Mesothelial cell of epicardium (in vitro differentiated cells): ENCODE results near the gene SSX2. TPM values are rescaled to one million over a fixed set of nuclear protein-coding genes. Genes with fewer than 3 reads are reported as not detected.
"Not testable (repeated sequence)": the region's sequence is repeated elsewhere in the genome, so short reads cannot be mapped to it uniquely, and the experiment has no call there.

Experiments used
- DNase-seq, 2 experiments: peaks; one replicate each; pipeline ENCODE4 v3.0.0; 2021; ENCODE audit warnings: low spot score in 2 of 2; ENCODE audit not compliant: unreplicated experiment in 2 of 2
- H3K27ac Mint-ChIP-seq: 2 replicates; pipeline ENCODE4 v1.8.0; 2021; ENCODE audit warnings: mixed read lengths
- H3K27me3 Mint-ChIP-seq: 2 replicates; pipeline ENCODE4 v1.8.0; 2021; ENCODE audit warnings: low read depth, mixed read lengths
- H3K36me3 Mint-ChIP-seq: 2 replicates; pipeline ENCODE4 v1.8.0; 2021; ENCODE audit warnings: mixed read lengths
- H3K4me1 Mint-ChIP-seq: 2 replicates; pipeline ENCODE4 v1.8.0; 2021; ENCODE audit warnings: mixed read lengths
- H3K4me3 Mint-ChIP-seq: 2 replicates; pipeline ENCODE4 v1.8.0; 2021; ENCODE audit warnings: mild to moderate bottlenecking, moderate library complexity, mixed read lengths
- H3K9me3 Mint-ChIP-seq: 2 replicates; pipeline ENCODE4 v1.8.0; 2021; ENCODE audit warnings: mixed read lengths
- total RNA-seq: library from RNA; stranded (reverse); gene quantifications from 3 replicates; pipeline ENCODE4 v1.2.1, GENCODE V29; 2021

SSX2 gene, protein sequence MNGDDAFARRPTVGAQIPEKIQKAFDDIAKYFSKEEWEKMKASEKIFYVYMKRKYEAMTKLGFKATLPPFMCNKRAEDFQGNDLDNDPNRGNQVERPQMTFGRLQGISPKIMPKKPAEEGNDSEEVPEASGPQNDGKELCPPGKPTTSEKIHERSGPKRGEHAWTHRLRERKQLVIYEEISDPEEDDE
- not detected in 3 replicates for total RNA-seq

DNA sequence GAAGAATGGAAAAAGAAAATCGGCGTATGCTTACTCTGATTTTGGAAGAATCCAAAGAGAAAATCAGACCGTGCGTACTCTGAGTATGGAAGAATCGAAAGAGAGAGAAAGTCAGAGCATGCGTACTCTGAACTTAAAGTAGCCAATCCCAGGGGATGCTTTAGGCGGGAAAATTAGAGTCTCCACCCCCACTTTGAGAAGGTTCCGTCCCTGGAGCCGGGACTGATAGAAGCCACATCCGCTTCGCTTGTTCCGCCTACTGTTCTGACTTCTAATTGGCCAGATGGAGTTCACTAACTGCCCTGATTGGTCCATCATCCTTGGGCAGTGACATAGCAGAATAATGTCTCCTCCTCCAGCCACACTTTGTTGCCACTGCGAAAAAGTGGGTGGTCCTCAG is at the start of gene SSX2:
SSX2 (minus strand) TSS at position 101 of the 400 bp plus-strand sequence. CDS start 1,429 bp downstream, outside the sequence.
- not testable (repeated sequence) for DNase-seq, H3K27me3 Mint-ChIP-seq, H3K36me3 Mint-ChIP-seq, H3K9me3 Mint-ChIP-seq, H3K27ac Mint-ChIP-seq, H3K4me3 Mint-ChIP-seq, H3K4me1 Mint-ChIP-seq

- H3K4me1 Mint-ChIP-seq, H3K27me3 Mint-ChIP-seq, H3K9me3 Mint-ChIP-seq, DNase-seq, H3K4me3 Mint-ChIP-seq, H3K36me3 Mint-ChIP-seq, H3K27ac Mint-ChIP-seq: not testable (repeated sequence)
These were observed 44.0 kb upstream of the SSX2 start, which contains the start of gene SSX2B for GRCh38 chrX:52750952-52751351. TSS of gene SSX2B (plus strand) at chrX:52751252. CDS start at chrX:52752681, 1,429 bp downstream.

DNA sequence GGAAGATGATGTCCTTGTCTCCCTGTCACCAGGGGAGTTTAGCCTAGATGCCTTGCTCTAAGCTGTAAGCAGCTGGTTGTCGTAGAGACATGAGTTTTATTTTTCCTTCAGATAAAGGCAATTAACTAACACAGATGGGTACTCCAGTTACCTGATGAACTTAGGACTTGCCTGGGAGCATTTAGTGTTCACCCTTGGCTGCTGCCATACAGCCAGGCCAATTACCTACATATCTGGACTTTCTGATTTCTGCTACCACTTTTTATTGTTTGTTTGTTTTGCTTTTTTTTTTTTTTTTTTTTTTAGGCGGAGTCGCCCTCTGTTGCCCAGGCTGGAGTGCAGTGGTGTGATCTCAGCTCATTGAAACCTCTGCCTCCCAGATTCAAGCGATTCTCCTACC is 14.9 kb downstream of the SSX2 start:
- H3K27me3 Mint-ChIP-seq, H3K4me3 Mint-ChIP-seq, H3K36me3 Mint-ChIP-seq, H3K4me1 Mint-ChIP-seq, DNase-seq, H3K9me3 Mint-ChIP-seq, H3K27ac Mint-ChIP-seq: not testable (repeated sequence)

- H3K27ac Mint-ChIP-seq, DNase-seq, H3K4me3 Mint-ChIP-seq, H3K27me3 Mint-ChIP-seq, H3K9me3 Mint-ChIP-seq, H3K4me1 Mint-ChIP-seq, H3K36me3 Mint-ChIP-seq: not testable (repeated sequence)
These were observed 44.8 kb downstream of the SSX2 start for GRCh38 chrX:52662218-52662617.

GRCh38 chrX:52655475-52655874 is 51.5 kb downstream of the SSX2 start:
- not testable (repeated sequence) for H3K36me3 Mint-ChIP-seq, H3K4me1 Mint-ChIP-seq, H3K27me3 Mint-ChIP-seq, H3K27ac Mint-ChIP-seq, DNase-seq, H3K4me3 Mint-ChIP-seq
- H3K9me3 Mint-ChIP-seq, result peaks cover 11% of the 10 kb centered on the region

DNA sequence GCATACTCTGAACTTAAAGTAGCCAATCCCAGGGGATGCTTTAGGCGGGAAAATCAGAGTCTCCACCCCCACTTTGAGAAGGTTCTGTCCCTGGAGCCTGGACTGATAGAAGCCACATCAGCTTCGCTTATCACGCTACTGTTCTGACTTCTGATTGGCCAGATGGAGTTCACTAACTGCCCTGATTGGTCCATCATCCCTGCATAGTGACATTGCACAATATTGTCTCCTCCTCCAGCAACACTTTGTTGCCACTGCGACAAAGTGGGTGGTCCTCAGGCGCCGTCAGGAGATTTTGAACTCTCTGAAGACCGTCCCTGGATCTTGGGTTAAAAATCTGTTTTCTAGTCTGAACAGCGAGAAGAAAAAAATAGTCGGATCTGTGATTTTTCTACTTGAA is 52.2 kb downstream of the SSX2 start, which contains the start of gene SSX7:
SSX7 (minus strand) TSS at position 101 of the 400 bp plus-strand sequence. CDS start 1,428 bp downstream, outside the sequence.
- not testable (repeated sequence) for H3K27ac Mint-ChIP-seq, H3K4me1 Mint-ChIP-seq, DNase-seq, H3K36me3 Mint-ChIP-seq, H3K4me3 Mint-ChIP-seq, H3K27me3 Mint-ChIP-seq
- peaks cover 15% of the 10 kb centered on the region for H3K9me3 Mint-ChIP-seq

DNA sequence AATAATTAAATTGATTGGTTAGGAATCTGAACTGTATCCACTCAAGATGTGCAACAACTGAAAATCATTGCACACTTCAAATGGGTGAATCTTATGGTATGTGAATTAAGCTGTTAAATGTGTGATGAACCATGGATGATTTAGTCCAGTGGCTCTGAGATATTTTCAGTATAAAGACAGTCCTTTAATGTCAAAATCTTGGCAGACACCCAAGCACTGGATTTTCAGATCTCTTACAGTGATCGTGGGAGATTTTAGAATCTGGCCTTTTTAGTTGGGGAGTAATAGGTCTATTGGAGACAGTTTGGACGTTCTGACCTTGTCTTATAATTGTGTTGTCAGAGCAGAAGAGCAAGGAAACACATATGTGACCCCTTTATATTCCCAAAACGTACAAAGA is 56.3 kb downstream of the SSX2 start:
- H3K36me3 Mint-ChIP-seq, H3K27ac Mint-ChIP-seq, H3K4me1 Mint-ChIP-seq, H3K4me3 Mint-ChIP-seq, DNase-seq, H3K27me3 Mint-ChIP-seq: not testable (repeated sequence)
- peaks cover 25% of the 10 kb centered on the region for H3K9me3 Mint-ChIP-seq

DNA sequence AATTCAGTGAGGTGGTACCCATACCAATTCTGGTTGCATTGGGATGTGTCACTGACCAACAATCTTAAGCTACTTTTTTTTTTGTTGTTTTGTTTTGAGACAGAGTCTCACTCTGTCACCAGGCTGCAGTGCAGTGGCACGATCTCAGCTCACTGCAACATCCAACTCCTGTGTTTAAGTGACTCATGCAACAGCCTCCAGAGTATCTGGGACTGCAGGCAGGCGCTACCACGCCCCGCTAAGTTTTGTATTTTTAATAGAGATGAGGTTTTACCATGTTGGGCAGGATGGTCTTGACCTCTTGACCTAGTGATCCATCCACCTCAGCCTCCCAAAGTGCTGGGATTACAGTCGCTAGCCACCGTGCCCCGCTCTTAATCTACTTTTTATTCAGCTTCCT is 58.0 kb downstream of the SSX2 start:
- H3K4me3 Mint-ChIP-seq, H3K27me3 Mint-ChIP-seq, H3K36me3 Mint-ChIP-seq, H3K4me1 Mint-ChIP-seq, DNase-seq, H3K27ac Mint-ChIP-seq: not testable (repeated sequence)
- H3K9me3 Mint-ChIP-seq, result peaks cover 21% of the 10 kb centered on the region

Other genes with a start within 250 kb of the SSX2 start
- gene XAGE1A, start 211.4 kb downstream of the SSX2 start, total RNA-seq, result not detected in 3 replicates
- gene XAGE1B, start 190.1 kb downstream of the SSX2 start, total RNA-seq, result not detected in 3 replicates
- not detected in 3 replicates for gene SSX7, start 52.3 kb downstream of the SSX2 start, total RNA-seq
- gene SSX2B, start 44.1 kb upstream of the SSX2 start, total RNA-seq, result not detected in 3 replicates
- not detected in 3 replicates for gene SPANXN5, start 90.2 kb upstream of the SSX2 start, total RNA-seq
- not detected in 3 replicates for gene XAGE5, start 104.1 kb upstream of the SSX2 start, total RNA-seq
- not detected in 3 replicates for gene XAGE3, start 160.9 kb upstream of the SSX2 start, total RNA-seq
- 18.5 to 29.1 TPM (median 23.3 TPM) in 3 replicates for gene FAM156B, start 190.2 kb upstream of the SSX2 start, total RNA-seq